OCI-LY7 (cell line): ENCODE measurements around the gene GNG14.
"Not testable (repeated sequence)": the region's sequence is repeated elsewhere in the genome, so short reads cannot be mapped to it uniquely, and the experiment has no call there.

Source experiments
- EZH2phosphoT487 ChIP-seq: fragments of 200-600 bp; sonication (generic); IDR thresholded peaks from 2 replicates; pipeline ENCODE4 v1.6.1; 2018; ENCODE audit warnings: low read depth, borderline replicate concordance, mild to moderate bottlenecking, mixed run types, antibody characterized with exemption, low read length, moderate library complexity, mixed read lengths
- TF ChIP-seq, protein P1 (sequence below): fragments of 200-600 bp; sonication (generic); conservative IDR thresholded peaks from 2 replicates; pipeline ENCODE4 v1.5.1; 2014; ENCODE audit warnings: mild to moderate bottlenecking, antibody characterized with exemption, low read length, moderate library complexity, mixed read lengths

DNA sequence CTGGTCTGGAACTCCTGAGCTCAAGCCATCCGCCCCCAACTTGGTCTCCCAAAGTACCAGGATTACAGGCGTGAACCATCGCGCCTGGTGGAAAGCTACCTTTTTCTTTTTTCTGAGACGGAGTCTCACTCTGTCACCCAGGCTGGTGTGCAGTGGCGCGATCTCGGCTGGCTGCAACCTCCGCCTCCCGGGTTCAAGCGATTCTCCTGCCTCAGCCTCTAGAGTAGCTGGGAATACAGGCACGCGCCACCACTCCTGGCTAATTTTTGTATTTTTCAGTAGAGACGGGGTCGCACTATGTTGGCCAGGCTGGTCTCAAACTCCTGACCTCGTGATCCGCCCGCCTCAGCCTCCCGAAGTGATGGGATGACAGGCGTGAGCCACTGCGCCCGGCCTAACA, 9.6 kb downstream of the GNG14 start:
- TF ChIP-seq, protein P1, sequence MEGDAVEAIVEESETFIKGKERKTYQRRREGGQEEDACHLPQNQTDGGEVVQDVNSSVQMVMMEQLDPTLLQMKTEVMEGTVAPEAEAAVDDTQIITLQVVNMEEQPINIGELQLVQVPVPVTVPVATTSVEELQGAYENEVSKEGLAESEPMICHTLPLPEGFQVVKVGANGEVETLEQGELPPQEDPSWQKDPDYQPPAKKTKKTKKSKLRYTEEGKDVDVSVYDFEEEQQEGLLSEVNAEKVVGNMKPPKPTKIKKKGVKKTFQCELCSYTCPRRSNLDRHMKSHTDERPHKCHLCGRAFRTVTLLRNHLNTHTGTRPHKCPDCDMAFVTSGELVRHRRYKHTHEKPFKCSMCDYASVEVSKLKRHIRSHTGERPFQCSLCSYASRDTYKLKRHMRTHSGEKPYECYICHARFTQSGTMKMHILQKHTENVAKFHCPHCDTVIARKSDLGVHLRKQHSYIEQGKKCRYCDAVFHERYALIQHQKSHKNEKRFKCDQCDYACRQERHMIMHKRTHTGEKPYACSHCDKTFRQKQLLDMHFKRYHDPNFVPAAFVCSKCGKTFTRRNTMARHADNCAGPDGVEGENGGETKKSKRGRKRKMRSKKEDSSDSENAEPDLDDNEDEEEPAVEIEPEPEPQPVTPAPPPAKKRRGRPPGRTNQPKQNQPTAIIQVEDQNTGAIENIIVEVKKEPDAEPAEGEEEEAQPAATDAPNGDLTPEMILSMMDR: not testable (repeated sequence)
- not testable (repeated sequence) for TF ChIP-seq EZH2phosphoT487
